A549 treated with Mapracorat at 1 μM for 4 hours (cell line): ENCODE measurements around the gene ADNP2. TPM values are rescaled to one million over a fixed set of nuclear protein-coding genes. Genes with fewer than 3 reads are reported as not detected.

Experiments used
- total RNA-seq: library from RNA; stranded (reverse); fragments of 200-300 nt; extraction: Qiagen RNA extraction; gene quantifications from 5 replicates; pipeline ENCODE4 v1.2.3, GENCODE V29; 2022

Gene ADNP2, protein sequence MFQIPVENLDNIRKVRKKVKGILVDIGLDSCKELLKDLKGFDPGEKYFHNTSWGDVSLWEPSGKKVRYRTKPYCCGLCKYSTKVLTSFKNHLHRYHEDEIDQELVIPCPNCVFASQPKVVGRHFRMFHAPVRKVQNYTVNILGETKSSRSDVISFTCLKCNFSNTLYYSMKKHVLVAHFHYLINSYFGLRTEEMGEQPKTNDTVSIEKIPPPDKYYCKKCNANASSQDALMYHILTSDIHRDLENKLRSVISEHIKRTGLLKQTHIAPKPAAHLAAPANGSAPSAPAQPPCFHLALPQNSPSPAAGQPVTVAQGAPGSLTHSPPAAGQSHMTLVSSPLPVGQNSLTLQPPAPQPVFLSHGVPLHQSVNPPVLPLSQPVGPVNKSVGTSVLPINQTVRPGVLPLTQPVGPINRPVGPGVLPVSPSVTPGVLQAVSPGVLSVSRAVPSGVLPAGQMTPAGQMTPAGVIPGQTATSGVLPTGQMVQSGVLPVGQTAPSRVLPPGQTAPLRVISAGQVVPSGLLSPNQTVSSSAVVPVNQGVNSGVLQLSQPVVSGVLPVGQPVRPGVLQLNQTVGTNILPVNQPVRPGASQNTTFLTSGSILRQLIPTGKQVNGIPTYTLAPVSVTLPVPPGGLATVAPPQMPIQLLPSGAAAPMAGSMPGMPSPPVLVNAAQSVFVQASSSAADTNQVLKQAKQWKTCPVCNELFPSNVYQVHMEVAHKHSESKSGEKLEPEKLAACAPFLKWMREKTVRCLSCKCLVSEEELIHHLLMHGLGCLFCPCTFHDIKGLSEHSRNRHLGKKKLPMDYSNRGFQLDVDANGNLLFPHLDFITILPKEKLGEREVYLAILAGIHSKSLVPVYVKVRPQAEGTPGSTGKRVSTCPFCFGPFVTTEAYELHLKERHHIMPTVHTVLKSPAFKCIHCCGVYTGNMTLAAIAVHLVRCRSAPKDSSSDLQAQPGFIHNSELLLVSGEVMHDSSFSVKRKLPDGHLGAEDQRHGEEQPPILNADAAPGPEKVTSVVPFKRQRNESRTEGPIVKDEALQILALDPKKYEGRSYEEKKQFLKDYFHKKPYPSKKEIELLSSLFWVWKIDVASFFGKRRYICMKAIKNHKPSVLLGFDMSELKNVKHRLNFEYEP
- 10.5 to 11.0 TPM (median 10.9 TPM) in 5 replicates for total RNA-seq

DNA sequence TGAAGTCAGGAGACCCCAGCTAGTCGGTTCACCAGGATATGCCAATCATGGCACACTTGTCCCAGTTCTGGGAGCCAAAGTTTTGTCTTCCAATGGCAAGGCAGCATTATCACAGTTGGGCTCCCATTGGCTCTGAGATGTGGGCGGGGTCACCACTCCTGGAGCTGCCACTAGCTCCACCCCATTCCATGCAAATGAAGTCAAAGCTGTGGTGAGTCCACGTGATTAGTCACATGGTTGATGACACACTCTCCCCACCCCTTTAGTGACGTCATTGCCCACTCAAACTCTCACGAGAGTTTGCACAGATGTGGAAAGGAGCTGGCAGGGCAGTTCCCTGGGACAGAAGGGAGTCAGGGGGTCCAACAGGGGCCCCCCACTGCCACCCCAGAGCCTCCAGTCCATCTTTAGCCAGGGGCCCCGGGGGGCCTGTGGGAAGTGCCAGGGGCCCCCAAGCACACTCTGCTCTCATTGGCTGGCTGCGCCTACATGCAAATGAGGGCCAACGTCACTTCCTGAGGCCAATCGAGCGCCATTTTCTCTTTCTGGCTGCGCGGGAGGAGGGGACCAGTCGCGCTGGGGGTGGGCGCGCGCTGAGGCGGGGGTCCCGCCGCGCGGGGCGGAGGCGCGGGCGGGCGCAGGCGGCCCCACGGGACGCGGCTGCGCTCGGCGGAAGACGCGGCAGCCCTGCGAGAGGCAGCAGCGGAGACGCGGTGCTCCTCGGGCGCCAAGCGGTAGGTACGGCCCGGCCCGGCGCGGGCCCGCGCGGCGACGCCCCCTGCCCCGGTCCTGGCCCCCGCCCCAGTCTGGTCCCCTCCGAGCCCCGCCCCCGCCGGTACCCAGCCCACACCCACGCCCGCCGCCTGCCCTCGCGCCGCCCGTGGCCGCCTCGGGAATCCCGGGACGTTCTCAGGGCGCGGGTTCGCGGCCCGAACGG lies at the start of gene ADNP2:
Gene ADNP2 (plus strand): TSS at position 524 of the 937 bp plus-strand sequence. CDS start 8,281 bp downstream, outside the sequence.

Other genes starting within 250 kb of the ADNP2 start
- 10.8 to 20.5 TPM (median 18.8 TPM) in 5 replicates for gene SLC66A2, start 157.6 kb upstream of the ADNP2 start, total RNA-seq
- 10.6 to 14.8 TPM (median 13.1 TPM) in 5 replicates for gene HSBP1L1, start 144.6 kb upstream of the ADNP2 start, total RNA-seq
- 94.8 to 155 TPM (median 143 TPM) in 5 replicates for gene TXNL4A, start 120.7 kb upstream of the ADNP2 start, total RNA-seq
- gene RBFA, start 74.8 kb upstream of the ADNP2 start, total RNA-seq, result 26.9 to 31.1 TPM (median 30.3 TPM) in 5 replicates
- 1.2 to 3.8 TPM (median 2.6 TPM) in 5 replicates for gene PARD6G, start 138.3 kb downstream of the ADNP2 start, total RNA-seq